GM19351 (cell line): Measurements from ENCODE around the gene PPY.
"Not testable (repeated sequence)": the region's sequence is repeated elsewhere in the genome, so short reads cannot be mapped to it uniquely, and the experiment has no call there.

Source experiments
- ATAC-seq: cut with Tn5 transposase; IDR thresholded peaks from one replicate; pipeline ENCODE4 v1.9.1; 2021; ENCODE audit warnings: mild to moderate bottlenecking, moderate library complexity; ENCODE audit not compliant: unreplicated experiment

The PPY gene, protein sequence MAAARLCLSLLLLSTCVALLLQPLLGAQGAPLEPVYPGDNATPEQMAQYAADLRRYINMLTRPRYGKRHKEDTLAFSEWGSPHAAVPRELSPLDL

DNA sequence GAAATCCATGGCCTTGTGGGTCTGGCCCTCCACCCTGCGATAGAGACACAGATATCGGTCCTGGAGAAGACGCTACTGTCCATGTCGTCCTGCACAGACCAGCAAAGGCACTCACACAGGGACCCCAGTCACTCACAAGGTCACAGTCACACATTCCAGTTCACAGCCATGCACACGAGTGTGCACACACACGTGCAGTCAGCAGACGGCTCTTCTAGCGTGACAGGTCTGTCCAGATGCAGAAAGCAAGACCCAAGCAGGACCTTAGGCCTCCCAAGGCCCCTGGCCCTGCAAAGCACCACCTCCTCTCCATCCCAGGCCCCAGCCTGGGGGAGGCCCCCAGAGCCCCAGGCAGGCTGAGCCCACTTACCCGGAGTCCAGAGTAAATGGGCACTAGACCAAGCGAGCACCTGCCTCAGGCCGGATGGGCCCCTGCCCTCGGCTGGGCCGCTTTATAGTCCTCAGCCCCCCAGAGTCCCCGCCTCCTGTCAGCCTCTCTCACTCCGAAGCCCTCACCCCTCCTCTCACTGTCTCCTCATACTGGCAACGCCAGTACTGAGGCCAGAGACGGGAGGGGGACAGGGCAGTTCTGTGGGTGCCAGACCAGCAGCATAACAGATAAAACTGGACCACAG is at the start of gene PPY:
Gene PPY, minus strand, starts transcription at position 426 of the 635 bp plus-strand sequence. CDS start 822 bp downstream, outside the sequence.
- no peak for ATAC-seq

DNA sequence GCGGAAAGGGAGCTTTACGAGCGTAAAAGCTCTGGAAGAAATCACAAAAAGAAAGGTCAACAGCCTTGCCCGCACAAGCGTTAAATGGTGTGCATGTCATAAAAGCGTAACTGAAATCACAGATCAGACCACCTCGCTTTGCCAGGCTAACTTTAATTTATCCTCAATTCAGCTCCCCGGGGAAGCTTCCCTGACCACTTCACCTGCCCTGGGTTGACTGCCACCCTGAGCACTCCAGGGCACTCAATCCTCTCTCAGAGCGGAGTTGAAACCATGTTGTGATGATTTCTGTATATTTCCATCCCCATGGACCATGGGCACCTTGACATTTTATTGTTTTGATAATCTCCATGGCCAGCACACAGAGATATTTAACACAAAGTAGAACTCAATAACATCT is 46.0 kb upstream of the PPY start:
- ATAC-seq: no peak

DNA sequence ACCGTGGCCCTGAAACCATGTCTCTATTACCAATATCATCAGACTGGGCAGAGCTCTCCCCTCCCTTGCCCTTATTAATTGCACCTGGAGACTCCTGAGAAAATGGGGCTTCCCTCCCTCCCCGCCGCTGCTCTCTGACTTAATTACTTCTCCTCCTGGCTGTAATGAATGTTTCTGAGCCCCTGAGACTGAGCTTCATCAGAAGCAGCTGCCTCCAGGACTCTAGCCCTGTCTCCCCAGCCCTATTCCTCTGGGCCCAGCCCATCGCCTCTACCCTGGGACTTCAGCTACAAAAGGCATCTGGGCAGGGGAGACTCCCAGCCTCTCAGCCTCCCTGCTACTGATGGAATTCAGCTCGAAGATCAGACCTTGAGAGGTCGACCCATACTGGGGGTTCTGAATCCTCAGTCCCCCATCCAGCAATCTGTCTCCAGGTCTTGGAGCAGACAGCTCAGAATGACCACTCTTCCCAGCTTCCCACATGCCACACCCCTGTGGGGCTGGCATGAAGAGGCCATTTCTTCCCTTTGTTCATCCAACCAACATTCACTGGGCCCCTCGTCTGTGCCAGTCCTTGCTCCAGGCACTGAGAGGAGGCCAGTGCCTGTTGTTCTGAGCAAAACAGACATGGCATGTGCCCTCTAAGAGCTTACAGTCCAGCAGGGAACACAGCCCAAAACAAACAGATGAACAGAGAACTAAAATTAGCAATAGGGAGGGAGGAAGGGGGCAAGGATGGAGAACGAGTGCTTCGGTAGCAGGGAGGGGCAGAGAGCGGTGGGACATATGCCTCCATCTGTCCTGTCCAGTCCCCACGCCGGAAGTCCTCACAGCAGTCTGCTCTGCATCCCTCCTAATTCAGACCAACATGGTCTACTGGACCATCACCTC is 45.1 kb upstream of the PPY start:
- no peak for ATAC-seq

DNA sequence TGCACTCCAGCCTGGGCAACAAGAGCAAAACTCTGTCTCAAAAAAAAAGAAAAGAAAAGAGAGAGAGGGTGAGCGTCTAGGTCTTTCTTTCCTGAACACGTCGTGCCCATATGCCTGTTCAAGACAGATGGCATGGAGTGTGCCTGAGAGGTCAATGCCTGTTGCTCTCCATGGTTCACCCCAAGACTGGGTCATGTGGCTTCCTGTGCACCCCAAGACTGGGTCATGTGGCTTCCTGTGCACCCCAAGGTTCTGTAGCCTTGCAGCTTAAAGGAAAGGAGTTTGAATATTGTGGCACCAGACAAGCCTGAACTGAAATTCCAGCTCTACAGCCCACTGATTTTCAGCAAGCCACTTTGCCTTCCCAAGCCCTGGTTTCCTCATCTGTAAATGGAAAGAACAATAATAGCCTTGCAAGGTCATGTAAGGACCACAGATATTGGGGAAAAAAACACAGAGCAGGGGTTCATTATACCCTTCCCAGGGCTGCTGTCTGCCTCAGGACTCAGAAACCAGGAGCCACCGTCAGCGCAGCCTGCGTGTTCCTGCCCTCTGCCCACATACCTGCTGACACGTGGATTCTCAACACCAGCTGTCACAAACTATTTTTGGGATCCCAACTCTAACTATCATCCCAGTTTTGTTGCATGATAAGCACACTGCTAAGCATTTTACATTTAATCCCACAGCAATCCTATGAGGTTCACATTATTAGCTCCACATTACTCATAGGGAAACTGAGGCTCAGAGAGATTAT is 44.1 kb upstream of the PPY start:
- no peak for ATAC-seq

DNA sequence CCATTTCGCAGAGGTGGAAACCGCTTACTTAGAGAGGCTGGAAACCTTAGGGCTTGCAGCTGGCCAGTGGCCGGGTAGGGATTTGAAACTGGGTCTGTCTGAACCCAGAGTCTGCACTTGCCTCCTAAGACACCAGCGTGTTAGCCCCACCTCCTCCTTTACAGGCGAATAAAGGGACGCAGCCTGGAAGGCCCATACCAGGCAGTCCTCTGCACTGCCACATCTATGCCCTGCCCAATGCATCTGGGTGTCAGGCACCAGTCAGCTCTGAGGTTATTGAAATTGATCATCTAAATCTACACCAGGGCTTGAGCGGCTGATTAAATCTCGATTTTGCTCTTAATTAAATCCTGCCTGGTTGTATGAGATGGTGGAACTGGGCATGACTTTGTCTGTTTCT is 42.2 kb upstream of the PPY start:
- no peak for ATAC-seq

DNA sequence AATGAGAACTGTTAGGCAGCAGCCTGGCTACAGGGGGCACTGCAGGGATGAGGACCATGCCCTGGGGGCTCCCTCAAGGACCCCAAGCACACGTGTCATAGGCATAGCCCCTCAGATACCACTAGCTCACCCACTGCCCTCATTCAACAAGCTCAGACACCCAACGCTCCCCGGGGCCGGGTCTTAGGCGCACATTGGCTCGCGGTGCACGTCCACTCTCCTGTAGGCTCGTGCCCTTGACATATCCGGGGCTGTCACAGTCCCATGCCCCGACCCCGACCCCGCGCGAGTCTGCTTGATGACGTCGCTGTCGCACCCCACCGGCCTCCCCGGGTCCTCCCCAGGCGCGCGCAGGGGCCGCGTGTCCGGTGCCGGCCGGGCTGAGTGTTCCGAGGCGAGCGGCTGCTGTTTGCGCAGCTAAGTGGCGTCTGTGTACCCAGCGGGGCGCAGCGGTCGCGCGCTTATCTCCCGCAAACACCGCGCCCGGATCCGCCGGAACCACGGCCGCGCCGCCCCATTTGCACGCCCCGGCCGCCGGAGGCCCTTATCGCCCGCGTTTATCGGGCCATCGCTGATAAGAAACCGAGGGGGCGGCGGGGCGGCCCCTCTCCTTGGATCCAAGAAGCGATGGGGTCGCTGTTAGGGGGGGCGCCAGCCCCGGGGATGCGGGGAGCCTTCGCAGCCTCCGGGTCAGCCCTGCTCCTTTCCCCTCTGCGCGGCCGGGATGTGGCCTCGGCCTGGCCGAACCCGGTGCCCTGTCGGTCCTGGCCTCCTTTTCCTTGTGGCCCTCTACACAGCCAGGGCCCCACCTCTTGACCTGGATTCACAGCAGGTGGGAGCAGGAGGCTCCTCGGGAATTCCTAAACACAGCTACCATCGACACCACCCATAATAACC is 41.5 kb upstream of the PPY start:
- ATAC-seq: no peak

DNA sequence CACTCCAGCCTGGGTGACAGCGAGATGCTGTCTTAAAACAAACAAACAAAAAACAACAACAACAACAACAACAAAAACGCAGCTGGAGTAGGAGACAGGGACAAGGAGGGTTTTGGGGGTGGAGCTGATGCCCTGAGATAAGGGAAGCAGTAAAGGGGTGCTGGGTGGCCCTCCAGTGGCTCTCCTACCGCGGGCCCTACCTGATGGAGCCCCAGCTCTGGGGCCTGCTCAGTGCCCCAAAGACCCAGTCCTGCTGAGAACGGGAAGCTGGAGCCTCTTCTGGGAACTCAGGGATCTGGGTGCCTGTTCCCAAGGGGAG is 40.9 kb upstream of the PPY start:
- ATAC-seq: no peak

DNA sequence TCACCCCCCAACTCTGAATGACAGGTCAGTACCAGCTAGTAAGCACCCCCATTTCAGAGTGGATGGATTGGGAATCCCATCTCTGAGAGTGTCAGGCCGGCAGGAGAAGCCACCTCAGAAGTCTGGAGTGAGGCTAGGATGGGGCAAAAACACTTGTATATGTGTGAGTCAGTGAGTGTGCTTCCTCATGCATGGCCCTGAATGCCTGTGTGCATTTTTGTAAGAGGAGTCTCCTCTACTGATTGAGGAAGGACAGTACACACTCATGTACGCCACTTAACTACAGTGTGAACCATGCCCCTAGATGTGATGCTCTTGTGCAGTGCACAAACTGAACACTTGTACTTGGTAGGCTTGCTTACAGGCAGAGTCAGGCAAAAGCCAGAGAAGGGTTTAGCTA is 39.9 kb upstream of the PPY start:
- ATAC-seq: no peak

DNA sequence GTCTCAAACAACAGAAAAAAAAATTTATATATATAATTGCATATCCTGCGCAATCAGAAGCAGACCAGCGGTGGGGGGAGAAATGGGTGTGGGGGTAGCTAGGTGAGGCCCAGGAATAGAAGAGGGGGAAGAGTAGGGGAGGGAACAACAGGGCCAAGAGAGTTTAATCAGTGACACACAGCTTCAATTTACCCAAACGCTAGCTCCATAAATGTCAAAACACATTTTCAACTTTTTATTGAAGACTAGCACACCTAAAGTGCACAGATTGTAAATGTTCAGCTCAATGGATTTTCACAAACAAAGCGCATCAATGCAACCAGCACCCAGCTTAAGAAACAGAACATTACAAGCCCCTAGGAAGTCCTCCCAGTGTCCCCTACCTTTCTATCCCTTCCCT is 37.4 kb upstream of the PPY start:
- ATAC-seq: no peak

DNA sequence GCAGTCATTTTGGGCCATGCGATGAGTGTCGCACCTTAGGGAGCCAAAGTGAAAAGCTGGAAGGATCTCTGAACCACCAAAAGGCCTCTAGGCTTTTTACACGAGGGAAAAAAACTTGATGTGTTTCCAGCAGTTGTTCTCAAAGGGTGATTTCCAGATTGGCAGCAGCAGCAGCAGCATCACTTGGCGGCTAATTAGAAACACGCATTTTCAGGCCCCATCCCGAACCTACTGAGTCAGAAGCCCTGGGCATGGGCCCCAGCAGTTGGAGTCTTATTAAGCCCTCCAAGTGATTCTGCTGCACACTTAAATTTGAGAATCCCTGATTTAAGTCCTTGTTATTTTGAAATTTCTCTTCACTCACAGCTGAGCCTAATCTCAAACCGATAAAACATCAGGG is 36.7 kb upstream of the PPY start:
- ATAC-seq: no peak

DNA sequence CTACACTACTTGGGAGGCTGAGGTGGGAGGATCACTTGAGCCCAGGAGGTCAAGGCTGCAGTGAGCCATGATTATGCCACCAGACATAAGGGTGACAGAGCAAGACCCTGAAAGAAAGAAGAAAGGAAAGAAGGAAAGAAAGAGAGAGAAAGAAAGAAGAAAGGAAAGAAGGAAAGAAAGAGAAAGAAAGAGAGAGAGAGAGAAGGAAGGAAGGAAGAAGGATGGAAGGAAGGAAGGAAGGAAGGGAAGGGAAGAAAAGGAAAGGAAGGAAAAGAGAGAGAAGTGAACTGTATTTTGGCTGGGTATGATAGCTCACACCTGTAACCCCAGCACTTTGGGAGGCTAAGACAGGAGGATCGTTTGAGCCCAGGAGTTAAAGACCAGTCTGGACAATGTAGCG is 35.8 kb upstream of the PPY start:
- ATAC-seq: no peak

DNA sequence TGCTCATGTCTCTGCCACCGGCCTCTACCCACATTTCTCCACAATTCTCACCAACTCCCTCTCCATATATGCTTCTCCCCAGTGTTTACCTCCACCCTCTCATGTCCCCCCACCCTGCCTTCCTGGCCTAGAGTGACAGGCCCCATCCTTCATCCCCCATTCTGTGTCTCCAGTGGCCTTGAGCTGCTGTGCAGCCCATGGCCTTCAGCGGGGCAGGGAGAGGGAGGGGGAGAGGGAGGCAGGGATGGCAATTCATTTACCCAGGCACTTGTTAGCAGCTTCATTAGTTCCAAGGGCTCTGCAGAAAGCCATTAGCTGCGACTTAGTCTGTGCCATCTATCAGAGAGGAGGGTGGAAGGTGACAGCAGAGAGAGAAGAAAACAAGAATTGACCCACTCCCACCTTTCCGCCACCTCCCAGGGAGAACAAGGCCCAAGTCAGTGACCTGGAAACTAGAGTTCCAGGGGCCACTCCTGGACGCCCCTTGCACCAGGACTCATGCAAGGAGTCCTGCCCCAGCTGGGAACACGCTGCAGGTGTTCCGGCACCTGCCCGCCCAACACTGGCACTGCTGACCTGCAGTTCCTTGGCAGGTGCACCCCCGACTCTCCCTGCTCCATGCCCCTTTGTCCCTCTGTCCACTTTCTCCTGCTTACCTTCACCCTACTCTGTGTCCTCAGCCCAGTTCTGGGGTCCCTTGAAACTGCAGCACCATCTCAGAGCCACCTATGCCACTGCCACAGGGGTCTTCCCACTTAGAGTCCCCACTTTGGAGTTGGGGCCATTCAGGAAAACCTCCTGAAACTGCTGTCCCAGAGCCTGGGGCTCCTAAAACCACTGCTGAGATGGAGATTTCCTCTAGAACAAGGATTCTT is 34.9 kb upstream of the PPY start:
- no peak for ATAC-seq

DNA sequence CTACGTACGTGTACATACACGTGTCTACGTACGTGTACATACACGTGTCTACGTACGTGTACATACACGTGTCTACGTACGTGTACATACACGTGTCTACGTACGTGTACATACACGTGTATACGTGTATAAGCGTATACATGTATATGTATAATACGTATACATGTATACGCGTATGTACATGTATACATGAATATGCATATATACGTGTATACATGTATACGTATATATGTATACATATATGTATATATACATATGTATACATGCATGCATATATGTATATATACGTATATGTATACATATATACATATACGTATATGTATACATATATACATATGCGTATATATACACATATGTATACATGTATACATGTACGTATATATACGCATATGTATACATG is 33.6 kb upstream of the PPY start:
- ATAC-seq: no peak

DNA sequence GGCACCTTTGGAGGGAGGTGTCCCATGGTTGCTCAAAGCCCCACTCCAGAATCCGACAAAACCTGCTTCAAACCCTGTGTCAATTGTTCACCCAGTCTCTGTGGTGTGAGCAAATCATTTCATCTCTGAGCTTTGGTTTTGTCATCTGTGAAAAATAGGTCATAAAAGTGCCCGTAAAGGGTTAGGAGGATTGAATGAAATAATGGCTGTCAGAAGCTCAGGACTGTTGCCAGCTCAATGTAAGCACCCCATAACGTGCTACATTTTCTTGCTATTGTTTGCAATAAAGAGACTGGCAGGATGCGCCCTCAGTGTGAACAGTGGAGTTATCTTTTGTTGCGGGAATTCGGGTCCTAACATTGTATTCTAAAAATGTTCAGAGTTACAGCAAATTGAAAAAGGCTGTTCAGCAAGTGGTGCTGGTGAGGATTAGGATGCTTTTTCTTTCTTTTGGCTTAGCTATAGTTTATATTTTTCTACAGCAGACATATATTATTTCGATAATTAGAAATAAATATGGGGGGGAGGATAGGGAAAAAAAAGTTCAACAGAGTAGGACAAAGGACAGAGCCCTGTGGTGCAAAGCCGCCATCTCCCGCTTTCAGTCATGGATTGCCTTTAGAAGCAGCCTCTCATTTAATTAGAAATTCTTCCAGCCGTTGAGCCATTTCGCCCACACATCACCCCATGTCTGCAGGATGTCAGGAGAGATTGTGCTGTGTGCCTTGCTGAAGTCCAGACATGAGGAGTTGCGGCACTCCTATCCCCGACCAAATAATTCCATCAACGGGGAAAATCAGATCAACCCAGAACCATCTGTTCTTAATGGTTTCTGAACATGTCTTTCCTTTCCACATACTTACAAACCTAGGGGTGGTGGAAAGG is 32.3 kb upstream of the PPY start:
- no peak for ATAC-seq

DNA sequence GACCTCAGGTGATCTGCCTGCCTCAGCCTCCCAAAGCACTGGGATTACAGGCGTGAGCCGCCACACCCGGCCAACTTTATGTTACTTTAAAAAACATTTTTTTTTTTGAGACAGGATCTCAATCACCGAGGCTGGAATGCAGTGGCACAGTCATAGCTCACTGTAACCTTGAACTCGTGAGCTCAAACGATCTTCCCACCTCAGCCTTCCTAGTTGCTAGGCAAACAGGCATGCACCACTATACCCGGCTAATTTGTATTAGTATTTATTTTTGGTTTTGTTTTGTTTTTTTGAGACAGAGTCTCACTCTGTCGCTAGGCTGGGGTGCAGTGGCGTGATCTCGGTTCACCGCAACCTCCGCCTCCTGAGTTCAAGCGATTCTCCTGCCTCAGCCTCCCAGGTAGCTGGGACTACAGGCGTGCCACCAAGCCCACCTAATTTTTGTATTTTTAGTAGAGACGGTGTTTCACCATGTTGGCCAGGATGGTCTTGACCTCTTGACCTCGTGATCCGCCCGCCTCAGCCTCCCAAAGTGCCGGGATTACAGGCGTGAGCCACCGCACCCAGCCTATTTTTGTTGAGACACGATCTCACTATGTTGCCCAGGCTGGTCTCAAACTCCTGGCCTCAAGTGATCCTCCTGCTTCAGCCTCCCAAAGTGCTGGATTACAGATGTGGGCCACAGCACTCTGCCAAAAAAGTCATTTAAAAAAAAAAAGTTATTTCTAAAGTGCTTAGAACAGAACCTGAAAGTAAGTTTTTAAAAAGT is 30.4 kb upstream of the PPY start:
- ATAC-seq: not testable (repeated sequence)

DNA sequence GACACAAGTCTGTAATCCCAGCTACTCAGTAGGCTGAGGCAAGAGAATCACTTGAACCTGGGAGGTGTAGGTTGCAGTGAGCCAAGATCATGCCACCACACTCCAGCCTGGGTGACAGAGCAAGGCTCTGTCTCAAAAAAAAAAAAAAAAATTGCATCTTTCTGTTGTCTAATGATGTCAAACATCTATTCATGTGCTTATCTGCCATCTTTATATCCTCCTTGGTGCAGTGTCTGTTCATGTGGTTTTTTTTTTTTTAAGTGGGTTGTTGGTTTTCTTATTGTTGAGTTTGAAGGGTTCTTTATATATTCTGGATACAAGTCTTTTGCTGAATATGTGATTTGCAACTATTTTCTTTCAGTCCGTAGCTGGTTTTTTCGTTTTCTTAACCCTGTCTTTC is 29.2 kb upstream of the PPY start:
- ATAC-seq: not testable (repeated sequence)

DNA sequence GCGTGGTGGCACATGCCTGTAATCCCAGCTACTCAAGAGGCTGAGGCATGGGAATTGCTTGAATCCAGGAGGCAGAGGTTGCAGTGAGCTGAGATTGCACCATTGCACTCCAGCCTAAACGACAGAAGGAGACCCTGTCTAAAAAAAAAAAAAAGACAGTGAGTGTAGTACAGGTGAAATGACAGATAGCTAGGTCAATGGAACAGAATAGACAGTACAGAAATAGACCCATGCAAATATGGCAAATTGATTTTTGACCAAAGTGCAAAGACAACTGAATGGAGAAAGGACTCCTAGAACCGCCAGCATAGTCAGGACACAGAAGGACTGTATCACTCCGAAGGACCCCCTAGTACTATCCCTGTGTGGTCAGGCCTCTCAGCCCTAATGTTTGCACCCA is 28.1 kb upstream of the PPY start:
- no peak for ATAC-seq

DNA sequence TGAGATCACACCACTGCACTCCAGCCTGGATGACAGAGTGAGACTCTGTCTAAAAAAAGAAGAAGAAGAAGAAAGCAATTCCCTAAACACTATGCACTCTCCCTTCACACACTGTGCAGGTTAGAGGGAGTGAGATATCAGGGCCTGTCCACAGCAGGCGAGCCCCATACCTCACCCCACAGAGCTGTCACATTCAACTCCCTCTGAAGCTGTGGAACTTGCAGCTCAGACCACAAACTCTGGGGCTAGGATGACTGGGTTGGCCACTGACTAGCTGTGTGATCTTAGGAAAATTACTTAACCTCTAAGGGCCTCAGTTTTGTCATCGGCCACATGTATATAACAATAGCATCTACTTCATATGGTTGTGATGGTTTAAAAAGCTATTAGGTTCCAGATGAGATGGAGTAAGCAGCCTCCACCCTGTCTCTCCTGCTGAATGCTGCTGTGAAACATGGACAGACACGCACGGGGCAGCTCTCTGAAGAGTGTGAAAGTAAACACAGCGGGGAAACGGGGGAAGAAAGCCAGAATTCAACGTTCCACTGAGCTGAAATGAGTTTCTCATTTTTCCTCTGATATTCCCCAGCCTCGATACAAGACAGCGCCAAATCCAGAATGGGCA is 25.1 kb upstream of the PPY start:
- no peak for ATAC-seq
